GM12865 (cell line): Measurements from ENCODE around the gene PKDREJ.

Source experiments
- DNase-seq: peaks from one replicate; pipeline ENCODE4 v3.0.0; 2010; ENCODE audit warnings: low read depth
- H3K4me3 ChIP-seq: 2 replicates; pipeline ENCODE4 v1.5.1; 2011; ENCODE audit warnings: mild to moderate bottlenecking, low read depth, low read length, control low read depth
- CTCF ChIP-seq: IDR thresholded peaks from 2 replicates; pipeline ENCODE4 v1.5.1; 2011; ENCODE audit warnings: low read length, control low read depth, low read depth, inconsistent platforms; ENCODE audit not compliant: insufficient read depth; ENCODE audit errors: missing control alignments

PKDREJ gene

DNA sequence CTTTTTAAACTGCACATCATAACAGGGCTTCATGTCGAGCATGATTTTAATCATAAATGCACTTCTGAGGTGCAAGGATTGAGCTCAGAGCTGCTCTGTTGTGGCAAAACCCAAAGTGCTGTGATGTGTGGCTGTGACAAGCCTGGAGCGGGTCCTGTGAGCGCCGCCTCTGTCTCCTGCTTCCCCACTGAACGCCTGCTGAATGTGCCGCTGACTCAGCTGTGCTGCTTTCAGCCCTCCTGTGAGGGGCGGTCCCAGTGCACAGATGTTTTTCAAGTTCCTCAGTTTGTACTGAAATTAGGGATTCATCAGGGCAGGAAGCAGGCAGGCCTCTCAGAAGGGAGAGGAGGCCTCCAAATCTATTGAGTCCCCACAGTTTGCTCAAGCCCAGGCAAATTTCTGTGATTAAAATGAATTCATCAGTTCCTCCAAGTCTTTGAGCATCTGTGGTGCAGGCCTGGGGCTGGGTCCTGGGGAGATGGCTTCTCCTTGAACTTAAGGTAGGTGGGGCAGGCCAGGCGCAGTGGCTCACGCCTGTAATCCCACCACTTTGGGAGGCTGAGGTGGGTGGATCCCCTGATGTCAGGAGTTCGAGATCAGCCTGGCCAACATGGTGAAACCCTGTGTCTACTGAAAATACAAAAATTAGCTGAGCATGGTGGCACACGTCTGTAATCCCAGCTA is 30.6 kb upstream of the PKDREJ start:
- no peak for DNase-seq
- H3K4me3 ChIP-seq = no peak overlapping the region
- TF ChIP-seq CTCF = no peak

DNA sequence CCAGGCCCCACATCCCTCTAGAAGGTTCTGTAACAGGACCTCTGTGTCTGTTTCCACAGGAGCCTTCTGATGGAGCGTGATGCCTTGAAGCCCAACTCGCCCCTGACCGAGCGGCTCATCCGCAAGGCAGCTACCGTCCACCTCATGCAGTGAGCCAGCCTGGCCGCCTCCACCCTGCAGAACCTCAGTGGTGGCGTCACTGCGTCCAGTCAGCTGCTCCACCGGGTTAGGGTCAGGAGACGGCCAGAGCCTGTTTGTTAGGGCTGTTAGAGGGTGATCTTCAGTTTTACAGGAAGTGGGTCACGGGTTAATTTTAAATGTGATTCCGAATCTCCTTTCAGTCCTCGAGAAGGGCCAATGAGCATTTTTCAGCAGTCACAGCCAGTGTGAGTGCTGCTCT is 29.6 kb upstream of the PKDREJ start:
- no peak for TF ChIP-seq CTCF
- no peak overlapping the region for H3K4me3 ChIP-seq

GRCh38 chr22:46292173-46292572 is 29.0 kb upstream of the PKDREJ start:
- no peak for TF ChIP-seq CTCF
- DNase-seq = no peak
- no peak overlapping the region for H3K4me3 ChIP-seq

More for the DNA sequence above, 29.6 kb upstream of the PKDREJ start:
- DNase-seq = no peak

- H3K4me3 ChIP-seq = no peak overlapping the region
- no peak for DNase-seq
- TF ChIP-seq CTCF = no peak
These were observed 28.0 kb upstream of the PKDREJ start for GRCh38 chr22:46290843-46291785.

DNA sequence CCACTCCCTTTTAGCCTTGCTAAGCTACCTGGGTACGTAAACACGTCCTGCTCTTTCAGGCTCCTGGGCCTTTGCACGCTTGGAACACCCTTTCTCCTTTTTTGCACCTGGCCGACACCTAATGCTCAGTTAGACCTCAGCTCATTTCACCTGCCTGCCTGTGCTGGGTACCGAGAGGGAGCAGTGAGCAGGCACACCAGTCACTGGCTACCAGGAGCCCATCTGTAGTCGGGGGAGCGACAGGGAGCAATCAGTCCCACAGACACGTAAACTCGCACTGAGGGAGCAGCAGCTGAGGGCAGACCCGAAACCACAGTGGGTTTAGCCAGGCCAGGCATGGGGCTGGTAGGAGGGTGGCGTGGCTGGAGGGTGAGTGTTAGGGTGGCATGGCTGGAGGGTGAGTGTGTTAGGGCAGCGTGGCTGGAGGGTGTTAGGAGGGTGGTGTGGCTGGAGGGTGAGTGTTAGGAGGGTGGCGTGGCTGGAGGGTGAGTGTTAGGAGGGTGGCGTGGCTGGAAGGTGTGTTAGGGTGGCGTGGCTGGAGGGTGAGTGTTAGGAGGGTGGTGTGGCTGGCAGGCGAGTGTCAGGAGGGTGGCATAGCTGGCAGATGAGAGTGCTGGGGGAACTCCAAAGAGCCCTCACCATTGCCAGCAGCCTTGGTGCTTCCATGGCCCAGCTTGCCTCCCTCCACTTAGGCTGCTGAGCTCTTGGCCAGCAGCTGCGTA is 27.1 kb upstream of the PKDREJ start:
- H3K4me3 ChIP-seq = no peak overlapping the region
- TF ChIP-seq CTCF = no peak
- no peak for DNase-seq

- DNase-seq = no peak
These were observed 26.2 kb upstream of the PKDREJ start for GRCh38 chr22:46289244-46289891.

More at GRCh38 chr22:46289244-46289891, 26.2 kb upstream of the PKDREJ start:
- no peak overlapping the region for H3K4me3 ChIP-seq
- TF ChIP-seq CTCF = no peak
